ENCODE measurements around the gene GLT6D1. TPM values are rescaled to one million over a fixed set of nuclear protein-coding genes. Genes with fewer than 3 reads are reported as not detected.

Gene GLT6D1
- total and polyA plus RNA-seq, 2 of the 13 experiments (the other 11 are each of a cell fraction or from before 2014, with no cell fraction given) = not detected

DNA sequence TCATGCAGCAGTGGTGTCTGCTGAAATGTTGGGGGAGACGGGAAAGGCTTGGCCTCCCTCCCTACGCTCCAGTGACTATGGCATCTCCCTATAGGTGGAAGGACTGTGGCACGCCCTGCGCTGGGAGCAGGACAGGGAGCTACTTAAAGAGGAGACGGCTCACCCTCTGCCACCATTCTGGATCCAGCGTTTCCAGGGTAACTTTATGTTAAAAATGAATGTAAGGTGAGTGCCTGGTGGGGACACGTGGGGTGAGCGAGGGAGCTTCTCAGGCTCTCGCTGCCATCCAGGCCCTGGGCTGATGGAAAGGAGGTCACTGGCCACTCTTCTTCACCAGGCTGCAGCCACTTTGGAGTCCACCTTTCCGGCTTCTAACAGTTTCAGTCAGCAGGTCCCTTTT is 62.1 kb downstream of the GLT6D1 start:
- intact Hi-C loops (cut with micrococcal nuclease; ENCODE audit: unreplicated experiment) = no loop called here
- H2AFZ ChIP-seq (ENCODE audit: low read length) = no peak overlapping the region
- CTCF ChIA-PET (ENCODE audit: low intra/inter-chr PET ratio, low total read pairs) = no interaction called here

DNA sequence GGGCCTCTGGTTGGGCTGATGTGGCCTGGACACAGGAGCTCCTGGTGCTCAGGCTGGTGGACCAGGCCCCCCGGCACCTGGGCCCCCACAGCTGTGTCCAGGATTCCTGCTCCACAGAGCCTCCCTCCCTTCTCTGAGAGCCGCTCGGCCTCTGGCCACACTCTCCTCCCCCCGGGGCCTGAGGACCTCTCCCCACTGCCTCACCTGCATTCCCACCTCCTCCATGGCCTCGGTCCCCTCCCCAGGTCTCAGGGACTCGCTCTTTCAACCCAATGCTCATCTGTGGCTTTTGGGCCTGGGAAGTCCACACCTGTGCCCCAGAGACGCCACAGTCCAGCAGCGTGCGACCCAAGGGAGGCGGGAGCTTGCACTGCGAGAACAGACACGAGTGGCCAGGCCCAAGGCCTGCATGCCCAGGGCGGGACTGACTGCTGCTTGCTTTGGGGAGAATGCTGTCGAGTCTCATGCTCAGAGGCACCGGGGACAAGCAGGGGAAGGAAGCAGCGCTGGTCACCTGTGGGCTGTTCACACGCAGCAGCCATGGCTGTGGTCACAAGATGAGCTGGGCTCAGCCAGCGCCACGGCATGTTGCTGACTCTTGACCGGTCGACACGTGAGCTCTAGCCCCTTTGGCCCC is 63.2 kb downstream of the GLT6D1 start:
- no TSS peak for BruUV-seq (replicated peaks)
- H3K9ac ChIP-seq (ENCODE audit: insufficient read depth, low read depth, low read length) = no peak overlapping the region
- no peak overlapping the region for H3K27ac ChIP-seq (ENCODE audit: extremely low read length, insufficient read depth, low read length)
- no peaks in the 10 kb centered on the region for H3K79me2 ChIP-seq (ENCODE audit: insufficient read depth, low read length)
- no peak for DNase-seq (ENCODE audit: low spot score)
- ChIA-PET CTCF (ENCODE audit: low intra/inter-chr PET ratio, low total read pairs) (no interaction called here), POLR2A (no interaction called here)
- intact Hi-C loops (cut with micrococcal nuclease; ENCODE audit: unreplicated experiment) (no loop called here), in situ Hi-C loops (cut with HindIII; ENCODE audit: extremely low pct_ligation_motif_present, low pct_unique_long_range_greater_than_20kb) (no loop called here)
- H3K4me1 ChIP-seq (ENCODE audit: insufficient read depth, low read length) = no peaks in the 10 kb centered on the region
- H3K36me3 ChIP-seq (replicated peaks in 1 of 2; ENCODE audit: control insufficient read depth in 1 of 2, insufficient read depth in 2 of 2, low read length in 2 of 2) = no peaks in the 10 kb centered on the region
- no peaks in the 10 kb centered on the region for H3K9me3 ChIP-seq (ENCODE audit: low read length)
- no peak for ATAC-seq
- no peak overlapping the region for H2AFZ ChIP-seq (ENCODE audit: low read length)
- H3K4me2 ChIP-seq (ENCODE audit: low read depth, low read length) = no peak overlapping the region
- WGBS (ENCODE audit: low lambda C conversion rate) = 0% methylated on average over 2 of the region's 22 CpGs
- no peak for FAIRE-seq
- peaks cover 6 to 24% of the 10 kb centered on the region in 2 experiments; a peak in 3 of 5 replicates for H3K27me3 ChIP-seq (ENCODE audit: control insufficient read depth in 1 of 2, insufficient read depth in 2 of 2, low read length in 2 of 2)
- H4K20me1 ChIP-seq (ENCODE audit: insufficient read depth, low read length) = no peaks in the 10 kb centered on the region
- TF ChIP-seq GTF2F1 (IDR thresholded peaks at IDR 0.05; ENCODE audit: low read length) (no peak), ZNF260 (CRISPR knock-in tag; IDR thresholded peaks at IDR 0.05; ENCODE audit: borderline replicate concordance, low read depth) (no peak), FLYWCH1 (CRISPR knock-in tag; IDR thresholded peaks at IDR 0.05) (no peak)
- TF ChIP-seq, protein P1, sequence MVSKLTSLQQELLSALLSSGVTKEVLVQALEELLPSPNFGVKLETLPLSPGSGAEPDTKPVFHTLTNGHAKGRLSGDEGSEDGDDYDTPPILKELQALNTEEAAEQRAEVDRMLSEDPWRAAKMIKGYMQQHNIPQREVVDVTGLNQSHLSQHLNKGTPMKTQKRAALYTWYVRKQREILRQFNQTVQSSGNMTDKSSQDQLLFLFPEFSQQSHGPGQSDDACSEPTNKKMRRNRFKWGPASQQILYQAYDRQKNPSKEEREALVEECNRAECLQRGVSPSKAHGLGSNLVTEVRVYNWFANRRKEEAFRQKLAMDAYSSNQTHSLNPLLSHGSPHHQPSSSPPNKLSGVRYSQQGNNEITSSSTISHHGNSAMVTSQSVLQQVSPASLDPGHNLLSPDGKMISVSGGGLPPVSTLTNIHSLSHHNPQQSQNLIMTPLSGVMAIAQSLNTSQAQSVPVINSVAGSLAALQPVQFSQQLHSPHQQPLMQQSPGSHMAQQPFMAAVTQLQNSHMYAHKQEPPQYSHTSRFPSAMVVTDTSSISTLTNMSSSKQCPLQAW (CRISPR knock-in tag; IDR thresholded peaks at IDR 0.05) = no peak
- TF ChIP-seq, protein P2, sequence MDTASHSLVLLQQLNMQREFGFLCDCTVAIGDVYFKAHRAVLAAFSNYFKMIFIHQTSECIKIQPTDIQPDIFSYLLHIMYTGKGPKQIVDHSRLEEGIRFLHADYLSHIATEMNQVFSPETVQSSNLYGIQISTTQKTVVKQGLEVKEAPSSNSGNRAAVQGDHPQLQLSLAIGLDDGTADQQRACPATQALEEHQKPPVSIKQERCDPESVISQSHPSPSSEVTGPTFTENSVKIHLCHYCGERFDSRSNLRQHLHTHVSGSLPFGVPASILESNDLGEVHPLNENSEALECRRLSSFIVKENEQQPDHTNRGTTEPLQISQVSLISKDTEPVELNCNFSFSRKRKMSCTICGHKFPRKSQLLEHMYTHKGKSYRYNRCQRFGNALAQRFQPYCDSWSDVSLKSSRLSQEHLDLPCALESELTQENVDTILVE (CRISPR knock-in tag; IDR thresholded peaks at IDR 0.05) = no peak
- H3K4me3 ChIP-seq (replicated peaks in 1 of 3; ENCODE audit: insufficient read depth in 1 of 3, low read depth in 2 of 3, low read length in 3 of 3) = no peak overlapping the region

More for the DNA sequence above, 62.1 kb downstream of the GLT6D1 start:
- TF ChIP-seq BRD4 (CRISPR knock-in tag; IDR thresholded peaks at IDR 0.05) = no peak
- no peak for TF ChIP-seq ZFP90 (CRISPR knock-in tag; IDR thresholded peaks at IDR 0.05; ENCODE audit: borderline replicate concordance)
- TF ChIP-seq, protein P3, sequence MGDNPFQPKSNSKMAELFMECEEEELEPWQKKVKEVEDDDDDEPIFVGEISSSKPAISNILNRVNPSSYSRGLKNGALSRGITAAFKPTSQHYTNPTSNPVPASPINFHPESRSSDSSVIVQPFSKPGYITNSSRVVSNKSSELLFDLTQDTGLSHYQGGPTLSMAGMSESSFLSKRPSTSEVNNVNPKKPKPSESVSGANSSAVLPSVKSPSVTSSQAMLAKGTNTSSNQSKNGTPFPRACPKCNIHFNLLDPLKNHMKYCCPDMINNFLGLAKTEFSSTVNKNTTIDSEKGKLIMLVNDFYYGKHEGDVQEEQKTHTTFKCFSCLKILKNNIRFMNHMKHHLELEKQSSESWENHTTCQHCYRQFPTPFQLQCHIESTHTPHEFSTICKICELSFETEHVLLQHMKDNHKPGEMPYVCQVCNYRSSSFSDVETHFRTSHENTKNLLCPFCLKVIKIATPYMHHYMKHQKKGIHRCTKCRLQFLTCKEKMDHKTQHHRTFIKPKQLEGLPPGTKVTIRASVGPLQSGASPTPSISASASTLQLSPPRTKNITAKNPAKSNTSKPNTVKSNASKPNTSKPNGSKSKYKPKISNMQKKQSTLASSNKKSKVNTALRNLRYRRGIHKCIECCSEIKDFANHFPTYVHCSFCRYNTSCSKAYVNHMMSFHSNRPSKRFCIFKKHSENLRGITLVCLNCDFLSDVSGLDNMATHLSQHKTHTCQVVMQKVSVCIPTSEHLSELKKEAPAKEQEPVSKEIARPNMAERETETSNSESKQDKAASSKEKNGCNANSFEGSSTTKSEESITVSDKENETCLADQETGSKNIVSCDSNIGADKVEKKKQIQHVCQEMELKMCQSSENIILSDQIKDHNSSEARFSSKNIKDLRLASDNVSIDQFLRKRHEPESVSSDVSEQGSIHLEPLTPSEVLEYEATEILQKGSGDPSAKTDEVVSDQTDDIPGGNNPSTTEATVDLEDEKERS (CRISPR knock-in tag; IDR thresholded peaks at IDR 0.05) = no peak
- in situ Hi-C loops (cut with HindIII; ENCODE audit: extremely low pct_ligation_motif_present, low pct_unique_long_range_greater_than_20kb) = no loop called here
- H3K9ac ChIP-seq (ENCODE audit: insufficient read depth, low read depth, low read length) = no peak overlapping the region
- no peak overlapping the region for H3K27ac ChIP-seq (ENCODE audit: extremely low read length, insufficient read depth, low read length)
- ATAC-seq = no peak
- H3K4me1 ChIP-seq (ENCODE audit: insufficient read depth, low read length) = no peaks in the 10 kb centered on the region
- peaks cover 6 to 34% of the 10 kb centered on the region in 2 experiments; a peak in 4 of 5 replicates for H3K27me3 ChIP-seq (ENCODE audit: control insufficient read depth in 1 of 2, insufficient read depth in 2 of 2, low read length in 2 of 2)
- no peaks in the 10 kb centered on the region for H3K36me3 ChIP-seq (replicated peaks in 1 of 2; ENCODE audit: control insufficient read depth in 1 of 2, insufficient read depth in 2 of 2, low read length in 2 of 2)
- no peak for DNase-seq (ENCODE audit: low spot score)
- no peak overlapping the region for H3K4me2 ChIP-seq (ENCODE audit: low read depth, low read length)
- no peak overlapping the region for H3K4me3 ChIP-seq (replicated peaks in 1 of 3; ENCODE audit: insufficient read depth in 1 of 3, low read depth in 2 of 3, low read length in 3 of 3)
- no peaks in the 10 kb centered on the region for H3K9me3 ChIP-seq (ENCODE audit: low read length)
- no peak for FAIRE-seq
- no TSS peak for BruUV-seq (replicated peaks)
- POLR2A ChIA-PET = no interaction called here
- no peaks in the 10 kb centered on the region for H3K79me2 ChIP-seq (ENCODE audit: insufficient read depth, low read length)
- 0% methylated on average over 7 of the region's 10 CpGs for WGBS (ENCODE audit: low lambda C conversion rate)
- no peaks in the 10 kb centered on the region for H4K20me1 ChIP-seq (ENCODE audit: insufficient read depth, low read length)
